Measurements from ENCODE around the gene DPM2.

DNA sequence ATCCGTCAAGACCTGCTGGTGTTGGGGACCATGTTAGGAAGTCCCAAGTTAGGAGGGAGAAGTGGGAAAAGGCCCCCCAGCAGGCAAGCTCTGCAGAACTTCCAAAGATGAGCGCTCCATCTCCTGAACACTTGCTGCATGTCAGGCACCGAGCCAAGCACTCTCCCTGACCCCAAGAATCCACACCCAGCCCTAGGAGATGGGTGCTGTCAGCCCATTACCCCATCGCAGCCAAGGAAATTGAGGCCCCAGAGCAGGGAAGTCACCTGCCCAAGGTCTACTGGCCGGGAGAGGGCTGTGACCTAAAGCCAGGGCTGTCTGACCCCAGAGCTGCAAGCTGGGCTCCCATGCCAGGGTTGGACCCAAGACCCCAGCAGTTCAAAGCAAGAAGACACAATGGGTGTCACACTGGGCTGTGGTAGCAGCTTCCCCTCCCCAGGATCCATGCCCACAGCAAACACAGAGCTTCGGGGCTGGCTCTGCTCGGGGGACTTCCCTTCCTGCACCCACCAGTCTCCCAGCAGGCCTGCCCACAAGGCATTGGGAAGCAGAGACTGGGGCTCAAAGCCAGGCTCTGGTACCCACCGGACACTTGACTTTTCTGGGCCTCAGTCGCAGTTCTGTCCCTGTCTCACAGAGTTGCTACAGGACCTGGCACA lies 29.6 kb upstream of the DPM2 start:
- TF ChIP-seq, protein P1, sequence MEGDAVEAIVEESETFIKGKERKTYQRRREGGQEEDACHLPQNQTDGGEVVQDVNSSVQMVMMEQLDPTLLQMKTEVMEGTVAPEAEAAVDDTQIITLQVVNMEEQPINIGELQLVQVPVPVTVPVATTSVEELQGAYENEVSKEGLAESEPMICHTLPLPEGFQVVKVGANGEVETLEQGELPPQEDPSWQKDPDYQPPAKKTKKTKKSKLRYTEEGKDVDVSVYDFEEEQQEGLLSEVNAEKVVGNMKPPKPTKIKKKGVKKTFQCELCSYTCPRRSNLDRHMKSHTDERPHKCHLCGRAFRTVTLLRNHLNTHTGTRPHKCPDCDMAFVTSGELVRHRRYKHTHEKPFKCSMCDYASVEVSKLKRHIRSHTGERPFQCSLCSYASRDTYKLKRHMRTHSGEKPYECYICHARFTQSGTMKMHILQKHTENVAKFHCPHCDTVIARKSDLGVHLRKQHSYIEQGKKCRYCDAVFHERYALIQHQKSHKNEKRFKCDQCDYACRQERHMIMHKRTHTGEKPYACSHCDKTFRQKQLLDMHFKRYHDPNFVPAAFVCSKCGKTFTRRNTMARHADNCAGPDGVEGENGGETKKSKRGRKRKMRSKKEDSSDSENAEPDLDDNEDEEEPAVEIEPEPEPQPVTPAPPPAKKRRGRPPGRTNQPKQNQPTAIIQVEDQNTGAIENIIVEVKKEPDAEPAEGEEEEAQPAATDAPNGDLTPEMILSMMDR (IDR thresholded peaks at IDR 0.05; ENCODE audit: insufficient read depth, low read length) = no peak
- TF ChIP-seq POLR2AphosphoS5 (IDR thresholded peaks at IDR 0.05; ENCODE audit: low read depth) = no peak
- TF ChIP-seq, protein P2, sequence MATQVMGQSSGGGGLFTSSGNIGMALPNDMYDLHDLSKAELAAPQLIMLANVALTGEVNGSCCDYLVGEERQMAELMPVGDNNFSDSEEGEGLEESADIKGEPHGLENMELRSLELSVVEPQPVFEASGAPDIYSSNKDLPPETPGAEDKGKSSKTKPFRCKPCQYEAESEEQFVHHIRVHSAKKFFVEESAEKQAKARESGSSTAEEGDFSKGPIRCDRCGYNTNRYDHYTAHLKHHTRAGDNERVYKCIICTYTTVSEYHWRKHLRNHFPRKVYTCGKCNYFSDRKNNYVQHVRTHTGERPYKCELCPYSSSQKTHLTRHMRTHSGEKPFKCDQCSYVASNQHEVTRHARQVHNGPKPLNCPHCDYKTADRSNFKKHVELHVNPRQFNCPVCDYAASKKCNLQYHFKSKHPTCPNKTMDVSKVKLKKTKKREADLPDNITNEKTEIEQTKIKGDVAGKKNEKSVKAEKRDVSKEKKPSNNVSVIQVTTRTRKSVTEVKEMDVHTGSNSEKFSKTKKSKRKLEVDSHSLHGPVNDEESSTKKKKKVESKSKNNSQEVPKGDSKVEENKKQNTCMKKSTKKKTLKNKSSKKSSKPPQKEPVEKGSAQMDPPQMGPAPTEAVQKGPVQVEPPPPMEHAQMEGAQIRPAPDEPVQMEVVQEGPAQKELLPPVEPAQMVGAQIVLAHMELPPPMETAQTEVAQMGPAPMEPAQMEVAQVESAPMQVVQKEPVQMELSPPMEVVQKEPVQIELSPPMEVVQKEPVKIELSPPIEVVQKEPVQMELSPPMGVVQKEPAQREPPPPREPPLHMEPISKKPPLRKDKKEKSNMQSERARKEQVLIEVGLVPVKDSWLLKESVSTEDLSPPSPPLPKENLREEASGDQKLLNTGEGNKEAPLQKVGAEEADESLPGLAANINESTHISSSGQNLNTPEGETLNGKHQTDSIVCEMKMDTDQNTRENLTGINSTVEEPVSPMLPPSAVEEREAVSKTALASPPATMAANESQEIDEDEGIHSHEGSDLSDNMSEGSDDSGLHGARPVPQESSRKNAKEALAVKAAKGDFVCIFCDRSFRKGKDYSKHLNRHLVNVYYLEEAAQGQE (IDR thresholded peaks at IDR 0.05; ENCODE audit: insufficient replicate concordance, low read depth) = no peak
